HCT116 (cell line): ENCODE measurements around the gene SPTBN4. TPM values are rescaled to one million over a fixed set of nuclear protein-coding genes. Genes with fewer than 3 reads are reported as not detected.

Experiments
- ATAC-seq: fragments of 200-7000 bp; cut with Tn5 transposase; 2 replicates; pipeline ENCODE4 v1.9.1; 2020; ENCODE audit warnings: mild to moderate bottlenecking, moderate library complexity
- BruUV-seq: library from RNA; stranded (reverse); fragments of 400-500 nt; replicated peaks from 2 replicates; lab custom pipeline; 2021; lab: Mats Ljungman, UMichigan
- CTCF ChIA-PET: fragments of 300-600 bp; sonication (Branson Sonifier 250); formaldehyde crosslinking; loops from one replicate; lab custom pipeline; 2021; ENCODE audit warnings: antibody characterized with exemption; lab: Charles Lee
- POLR2A ChIA-PET: fragments of 300-600, 350-600 bp; sonication (Branson Sonifier 250); formaldehyde crosslinking; loops from one replicate; lab custom pipeline; 2021; ENCODE audit warnings: antibody characterized with exemption; lab: Charles Lee
- RAD21 ChIA-PET, 2 experiments: fragments of 300-600 bp; sonication (Branson Sonifier 250); formaldehyde crosslinking; loops; one replicate each; lab custom pipeline; 2023; ENCODE audit warnings: low total read pairs in 2 of 2; ENCODE audit not compliant: uncharacterized antibody in 2 of 2, unreplicated experiment in 2 of 2, low non-redundant PET in 1 of 2; lab: Charles Lee
- DNase-seq: peaks from one replicate; pipeline ENCODE4 v3.0.0-alpha.2; 2010; ENCODE audit warnings: low read depth, low spot score
- H2AFZ ChIP-seq: fragments of 200-600 bp; shearing (Covaris generic), sonication (generic); 2 replicates; pipeline ENCODE4 v1.6.1; 2017; ENCODE audit warnings: low read depth, mixed run types, mixed read lengths, antibody characterized with exemption, low read length; ENCODE audit not compliant: poor library complexity, severe bottlenecking
- H3K27ac ChIP-seq: 2 replicates; pipeline ENCODE4 v1.5.1; 2012; ENCODE audit warnings: low read depth, low read length
- H3K27me3 ChIP-seq: fragments of 200-600 bp; sonication (generic); 2 replicates; pipeline ENCODE4 v1.6.1; 2016; ENCODE audit warnings: mixed run types, low read length, mixed read lengths; ENCODE audit not compliant: insufficient read depth
- H3K36me3 ChIP-seq, 2 experiments: fragments of 200-500 bp in 1 of 2; fragments of 200-600 bp in 1 of 2; sonication (Bioruptor generic) in 1 of 2; sonication (generic) in 1 of 2; 2 replicates each; pipeline versions ENCODE4 v1.5.1 to v1.6.1; 2014 to 2016; ENCODE audit warnings: low read length in 2 of 2, inconsistent platforms in 1 of 2, mixed read lengths in 1 of 2, mixed run types in 1 of 2; ENCODE audit not compliant: insufficient read depth in 2 of 2, control insufficient read depth in 1 of 2
- H3K4me1 ChIP-seq, 2 experiments: fragments of 200-600 bp in 1 of 2; sonication (generic) in 1 of 2; 2 replicates each; pipeline versions ENCODE4 v1.5.1 to v1.6.1; 2012 to 2017; ENCODE audit warnings: low read length in 2 of 2, inconsistent platforms in 1 of 2, mild to moderate bottlenecking in 1 of 2, mixed read lengths in 1 of 2, mixed run types in 1 of 2, moderate library complexity in 1 of 2; ENCODE audit not compliant: insufficient read depth in 2 of 2, control insufficient read depth in 1 of 2
- H3K4me2 ChIP-seq: fragments of 200-600 bp; sonication (generic); 2 replicates; pipeline ENCODE4 v1.6.1; 2017; ENCODE audit warnings: mixed run types, low read length, mixed read lengths
- H3K4me3 ChIP-seq, 2 experiments: fragments of 200-600 bp in 1 of 2; sonication (generic) in 1 of 2; replicated peaks in 1 of 2; 2 replicates each; pipeline ENCODE4 v1.5.1; 2011 to 2016; ENCODE audit warnings: low read length in 2 of 2, control low read depth in 1 of 2, low read depth in 1 of 2, mild to moderate bottlenecking in 1 of 2, mixed read lengths in 1 of 2, mixed run types in 1 of 2
- H3K79me2 ChIP-seq: fragments of 200-600 bp; sonication (generic); 2 replicates; pipeline ENCODE4 v1.6.1; 2017; ENCODE audit warnings: mild to moderate bottlenecking, mixed run types, low read length, moderate library complexity, mixed read lengths; ENCODE audit not compliant: insufficient read depth
- H3K9ac ChIP-seq: fragments of 200-600 bp; sonication (generic); 2 replicates; pipeline ENCODE4 v1.6.1; 2016; ENCODE audit warnings: low read length, mixed read lengths
- H3K9me2 ChIP-seq: fragments of 200-600 bp; sonication (generic), shearing (Covaris generic); 2 replicates; pipeline ENCODE4 v1.6.1; 2017; ENCODE audit warnings: mixed run types, mild to moderate bottlenecking, moderate library complexity; ENCODE audit not compliant: insufficient read depth
- H3K9me3 ChIP-seq, 2 experiments: fragments of 200-500 bp in 1 of 2; fragments of 200-600 bp in 1 of 2; sonication (Bioruptor generic) in 1 of 2; sonication (generic) in 1 of 2; 2 replicates each; pipeline ENCODE4 v1.6.1; 2014 to 2017; ENCODE audit warnings: low read length in 2 of 2, mixed read lengths in 2 of 2, inconsistent platforms in 1 of 2, low read depth in 1 of 2, mild to moderate bottlenecking in 1 of 2, mixed run types in 1 of 2, moderate library complexity in 1 of 2; ENCODE audit not compliant: control insufficient read depth in 1 of 2, insufficient read depth in 1 of 2
- H4K20me1 ChIP-seq: fragments of 200-600 bp; sonication (generic), shearing (Covaris generic); 2 replicates; pipeline ENCODE4 v1.6.1; 2017; ENCODE audit warnings: mixed run types, mild to moderate bottlenecking, moderate library complexity; ENCODE audit not compliant: insufficient read depth
- EGR1 ChIP-seq: IDR thresholded peaks from 2 replicates; pipeline ENCODE4 v1.6.1; 2012; ENCODE audit warnings: low read depth
- EZH2phosphoT487 ChIP-seq: fragments of 200-600 bp; IDR thresholded peaks from 2 replicates; pipeline ENCODE4 v1.6.1; 2018; ENCODE audit warnings: antibody characterized with exemption, borderline replicate concordance
- FOSL1 ChIP-seq: IDR thresholded peaks from 2 replicates; pipeline ENCODE4 v1.6.1; 2012; ENCODE audit warnings: low read depth
- POLR2A ChIP-seq: IDR thresholded peaks from 2 replicates; pipeline ENCODE4 v1.7.0; 2011; ENCODE audit warnings: borderline replicate concordance; ENCODE audit not compliant: insufficient read depth, insufficient read length; ENCODE audit errors: extremely low read depth
- RAD21 ChIP-seq: IDR thresholded peaks from 2 replicates; pipeline ENCODE4 v1.6.1; 2012; ENCODE audit warnings: low read depth, mild to moderate bottlenecking
- REST ChIP-seq: IDR thresholded peaks from 2 replicates; pipeline ENCODE4 v1.6.1; 2012; ENCODE audit warnings: low read depth
- SP1 ChIP-seq: IDR thresholded peaks from 2 replicates; pipeline ENCODE4 v1.6.1; 2012; ENCODE audit warnings: low read depth
- ZBTB33 ChIP-seq: IDR thresholded peaks from 2 replicates; pipeline ENCODE4 v1.6.1; 2011; ENCODE audit warnings: mild to moderate bottlenecking, low read length, moderate library complexity; ENCODE audit not compliant: insufficient replicate concordance; ENCODE audit errors: extremely low read depth
- ZFX ChIP-seq: fragments of 450-650 bp; IDR thresholded peaks from 2 replicates; pipeline ENCODE4 v1.6.1; 2017
- ZNF274 ChIP-seq: fragments of 200-500 bp; sonication (Bioruptor generic); IDR thresholded peaks from 2 replicates; pipeline ENCODE4 v1.6.1; 2014; ENCODE audit warnings: mild to moderate bottlenecking, low read depth, low read length, inconsistent platforms
- intact Hi-C: fragments of 100-400 bp; cut with micrococcal nuclease; formaldehyde crosslinking; loops from 2 replicates; pipeline ENCODE4 v1.10.0; 2022
- total RNA-seq: library from RNA; stranded (reverse); gene quantifications from one replicate; pipeline ENCODE4 v1.2.1, GENCODE V29; 2021; ENCODE audit not compliant: unreplicated experiment
- TF ChIP-seq, protein P1 (sequence below): IDR thresholded peaks from 2 replicates; pipeline ENCODE4 v1.6.1; 2012

Gene SPTBN4
- total RNA-seq, 1 experiment from 2014 or later: 4.6 TPM

- no peaks in the 10 kb centered on the region for H3K9me2 ChIP-seq
- H3K79me2 ChIP-seq: peaks cover 3% of the 10 kb centered on the region; the same call in 1 of the 2 replicates
- no peaks in the 10 kb centered on the region for H3K27me3 ChIP-seq
- RAD21 ChIA-PET: no interaction called here
- TF ChIP-seq FOSL1: no peak
- no peak for TF ChIP-seq RAD21
- no peak for TF ChIP-seq REST
- no peak for TF ChIP-seq ZBTB33
- TF ChIP-seq, protein P1, sequence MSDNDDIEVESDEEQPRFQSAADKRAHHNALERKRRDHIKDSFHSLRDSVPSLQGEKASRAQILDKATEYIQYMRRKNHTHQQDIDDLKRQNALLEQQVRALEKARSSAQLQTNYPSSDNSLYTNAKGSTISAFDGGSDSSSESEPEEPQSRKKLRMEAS: no peak
- TF ChIP-seq POLR2A: no peak
- TF ChIP-seq SP1: no peak
- TF ChIP-seq ZNF274: no peak
- TF ChIP-seq EGR1: no peak
- TF ChIP-seq EZH2phosphoT487: no peak
- TF ChIP-seq ZFX: no peak
- H3K4me1 ChIP-seq: peaks cover 14 to 20% of the 10 kb centered on the region in 2 experiments
- CTCF ChIA-PET: interaction anchor here (0.5 kb wide), 1 partner anchor 82 kb away, joined by 3 read pairs; no protein-coding TSS in a partner anchor
- intact Hi-C loops: no loop called here
- H2AFZ ChIP-seq: no peak overlapping the region
- BruUV-seq: no TSS peak
- ATAC-seq (no peak), DNase-seq (no peak)
- H3K9ac ChIP-seq: no peak overlapping the region
- H3K4me3 ChIP-seq: no peak overlapping the region
- H3K27ac ChIP-seq: peak overlapping the region; percentile 55
- no peaks in the 10 kb centered on the region for H4K20me1 ChIP-seq
- no peaks in the 10 kb centered on the region for H3K9me3 ChIP-seq
- H3K4me2 ChIP-seq: no peak overlapping the region
- POLR2A ChIA-PET: no interaction called here
- H3K36me3 ChIP-seq: peaks cover 32 to 40% of the 10 kb centered on the region in 2 experiments; a peak in 3 of 4 replicates
Observed at GRCh38 chr19:40622773-40623075, 155.9 kb downstream of the SPTBN4 start.
